Neural cell (in vitro differentiated cells): Measurements from ENCODE around the gene TP53I11. TPM values are rescaled to one million over a fixed set of nuclear protein-coding genes. Genes with fewer than 3 reads are reported as not detected.

Source experiments
- H2AFZ ChIP-seq: fragments of 200-600, 300-800 bp; sonication (generic), shearing (Covaris generic); 2 replicates; pipeline ENCODE4 v1.6.0; 2014; ENCODE audit warnings: low read depth, mild to moderate bottlenecking, antibody characterized with exemption, low read length, moderate library complexity
- H3F3A ChIP-seq: fragments of 200-600 bp; shearing (Covaris generic); 2 replicates; pipeline ENCODE4 v1.6.1; 2016; ENCODE audit warnings: mild to moderate bottlenecking, moderate library complexity, mixed read lengths, antibody characterized with exemption, low read length; ENCODE audit not compliant: insufficient read depth, poor library complexity, severe bottlenecking
- H3K27ac ChIP-seq: fragments of 200-600, 300-800 bp; sonication (generic), shearing (Covaris generic); 2 replicates; pipeline ENCODE4 v1.5.1; 2014; ENCODE audit warnings: mild to moderate bottlenecking, low read length, moderate library complexity
- H3K27me3 ChIP-seq: fragments of 300-800, 200-600 bp; sonication (generic), shearing (Covaris generic); 2 replicates; pipeline ENCODE4 v1.6.0; 2014; ENCODE audit warnings: mild to moderate bottlenecking, low read depth, low read length, moderate library complexity; ENCODE audit not compliant: insufficient read depth
- H3K36me3 ChIP-seq: fragments of 300-800, 200-600 bp; sonication (generic), shearing (Covaris generic); 2 replicates; pipeline ENCODE4 v1.5.1; 2014; ENCODE audit warnings: mild to moderate bottlenecking, antibody characterized with exemption, low read length, moderate library complexity; ENCODE audit not compliant: insufficient read depth
- H3K4me2 ChIP-seq: fragments of 300-800, 200-600 bp; sonication (generic), shearing (Covaris generic); 2 replicates; pipeline ENCODE4 v1.6.0; 2014; ENCODE audit warnings: mild to moderate bottlenecking, low read length
- H3K4me3 ChIP-seq: fragments of 300-800, 200-600 bp; sonication (generic), shearing (Covaris generic); 2 replicates; pipeline ENCODE4 v1.5.1; 2014; ENCODE audit warnings: mild to moderate bottlenecking, low read length, moderate library complexity
- H3K79me2 ChIP-seq: fragments of 200-600 bp; shearing (Covaris generic); replicated peaks from 2 replicates; pipeline ENCODE4 v1.6.0; 2014; ENCODE audit warnings: mild to moderate bottlenecking, low read length, moderate library complexity; ENCODE audit not compliant: insufficient read depth
- H3K9ac ChIP-seq: fragments of 300-800, 200-600 bp; sonication (generic), shearing (Covaris generic); 2 replicates; pipeline ENCODE4 v1.6.1; 2016; ENCODE audit warnings: mild to moderate bottlenecking, low read length, mixed read lengths
- H3K9me2 ChIP-seq: fragments of 200-600 bp; shearing (Covaris generic); 2 replicates; pipeline ENCODE4 v1.6.1; 2016; ENCODE audit warnings: mild to moderate bottlenecking, low read length, mixed read lengths; ENCODE audit not compliant: insufficient read depth
- H3K9me3 ChIP-seq: fragments of 200-600, 300-800 bp; sonication (generic), shearing (Covaris generic); 2 replicates; pipeline ENCODE4 v1.6.1; 2016; ENCODE audit warnings: mild to moderate bottlenecking, mixed run types, low read length, moderate library complexity, mixed read lengths
- H4K20me1 ChIP-seq: fragments of 200-600 bp; shearing (Covaris generic); 2 replicates; pipeline ENCODE4 v1.6.1; 2016; ENCODE audit warnings: mild to moderate bottlenecking, mixed run types; ENCODE audit not compliant: insufficient read depth
- EP300 ChIP-seq: fragments of 450-650 bp; conservative IDR thresholded peaks from 2 replicates; pipeline ENCODE4 v1.6.1; 2014; ENCODE audit warnings: antibody characterized with exemption, mild to moderate bottlenecking, moderate library complexity; ENCODE audit not compliant: poor library complexity, severe bottlenecking
- EZH2 ChIP-seq: fragments of 200-600, 300-800 bp; shearing (Covaris generic), sonication (generic); IDR thresholded peaks from 2 replicates; pipeline ENCODE4 v1.6.1; 2014; ENCODE audit warnings: antibody characterized with exemption, low read length, borderline replicate concordance, mild to moderate bottlenecking; ENCODE audit not compliant: insufficient read depth, poor library complexity, severe bottlenecking
- MXI1 ChIP-seq: fragments of 450-650 bp; conservative IDR thresholded peaks from 2 replicates; pipeline ENCODE4 v1.6.1; 2014; ENCODE audit warnings: antibody characterized with exemption, mild to moderate bottlenecking; ENCODE audit not compliant: poor library complexity, severe bottlenecking
- POLR2AphosphoS5 ChIP-seq: IDR thresholded peaks from 2 replicates; pipeline ENCODE4 v1.6.1; 2012
- RAD21 ChIP-seq: fragments of 450-650 bp; conservative IDR thresholded peaks from 2 replicates; pipeline ENCODE4 v1.6.1; 2014; ENCODE audit warnings: antibody characterized with exemption, mild to moderate bottlenecking, moderate library complexity
- SMC3 ChIP-seq: fragments of 450-650 bp; conservative IDR thresholded peaks from 2 replicates; pipeline ENCODE4 v1.6.1; 2014; ENCODE audit warnings: antibody characterized with exemption, mild to moderate bottlenecking, moderate library complexity; ENCODE audit not compliant: poor library complexity
- TAF1 ChIP-seq: IDR thresholded peaks from 2 replicates; pipeline ENCODE4 v1.6.1; 2012; ENCODE audit warnings: low read depth
- polyA plus RNA-seq: library from polyadenylated mRNA; depleted of rRNA; stranded (reverse); fragments of >200 nt; gene quantifications from 2 replicates; pipeline ENCODE4 v1.2.3, GENCODE V29; 2014
- TF ChIP-seq, protein P1 (sequence below): fragments of 450-650 bp; IDR thresholded peaks from 2 replicates; pipeline ENCODE4 v1.5.1; 2014; ENCODE audit warnings: antibody characterized with exemption, mild to moderate bottlenecking, moderate library complexity; ENCODE audit not compliant: poor library complexity, severe bottlenecking
- TF ChIP-seq, protein P2 (sequence below): IDR thresholded peaks from 2 replicates; pipeline ENCODE4 v1.6.1; 2012; ENCODE audit warnings: borderline replicate concordance

Gene TP53I11
- polyA plus RNA-seq, 1 donor from 2014 or later, result 30.0 TPM

DNA sequence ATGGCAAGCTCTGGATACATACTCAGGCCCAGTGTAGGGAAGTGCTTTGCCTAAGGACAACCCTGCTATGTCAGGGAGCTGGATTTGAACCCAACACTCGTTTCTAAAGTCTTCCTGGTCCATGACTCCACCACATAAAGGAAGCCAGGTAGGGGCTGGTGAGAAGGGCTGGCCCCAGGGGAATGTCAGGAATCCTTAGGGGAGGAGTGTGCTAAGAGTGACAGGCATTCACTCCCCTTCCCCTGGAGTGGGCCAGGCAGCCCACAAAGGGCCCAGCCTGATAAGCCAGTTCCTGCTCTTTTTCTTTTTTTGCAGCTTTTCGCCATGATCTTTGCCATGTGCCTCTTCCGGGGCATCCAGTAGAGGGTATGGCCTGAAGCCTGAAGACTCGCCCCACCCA lies 21.9 kb downstream of the TP53I11 start:
- no peaks in the 10 kb centered on the region for H3F3A ChIP-seq
- no peaks in the 10 kb centered on the region for H4K20me1 ChIP-seq
- H3K27ac ChIP-seq, result no peak overlapping the region
- H3K9me3 ChIP-seq, result no peaks in the 10 kb centered on the region
- TF ChIP-seq RAD21, result no peak
- no peak for TF ChIP-seq EZH2
- TF ChIP-seq SMC3, result no peak
- TF ChIP-seq EP300, result no peak
- TF ChIP-seq TAF1, result no peak
- TF ChIP-seq MXI1, result no peak
- TF ChIP-seq, protein P1, sequence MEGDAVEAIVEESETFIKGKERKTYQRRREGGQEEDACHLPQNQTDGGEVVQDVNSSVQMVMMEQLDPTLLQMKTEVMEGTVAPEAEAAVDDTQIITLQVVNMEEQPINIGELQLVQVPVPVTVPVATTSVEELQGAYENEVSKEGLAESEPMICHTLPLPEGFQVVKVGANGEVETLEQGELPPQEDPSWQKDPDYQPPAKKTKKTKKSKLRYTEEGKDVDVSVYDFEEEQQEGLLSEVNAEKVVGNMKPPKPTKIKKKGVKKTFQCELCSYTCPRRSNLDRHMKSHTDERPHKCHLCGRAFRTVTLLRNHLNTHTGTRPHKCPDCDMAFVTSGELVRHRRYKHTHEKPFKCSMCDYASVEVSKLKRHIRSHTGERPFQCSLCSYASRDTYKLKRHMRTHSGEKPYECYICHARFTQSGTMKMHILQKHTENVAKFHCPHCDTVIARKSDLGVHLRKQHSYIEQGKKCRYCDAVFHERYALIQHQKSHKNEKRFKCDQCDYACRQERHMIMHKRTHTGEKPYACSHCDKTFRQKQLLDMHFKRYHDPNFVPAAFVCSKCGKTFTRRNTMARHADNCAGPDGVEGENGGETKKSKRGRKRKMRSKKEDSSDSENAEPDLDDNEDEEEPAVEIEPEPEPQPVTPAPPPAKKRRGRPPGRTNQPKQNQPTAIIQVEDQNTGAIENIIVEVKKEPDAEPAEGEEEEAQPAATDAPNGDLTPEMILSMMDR, result no peak
- TF ChIP-seq, protein P2, sequence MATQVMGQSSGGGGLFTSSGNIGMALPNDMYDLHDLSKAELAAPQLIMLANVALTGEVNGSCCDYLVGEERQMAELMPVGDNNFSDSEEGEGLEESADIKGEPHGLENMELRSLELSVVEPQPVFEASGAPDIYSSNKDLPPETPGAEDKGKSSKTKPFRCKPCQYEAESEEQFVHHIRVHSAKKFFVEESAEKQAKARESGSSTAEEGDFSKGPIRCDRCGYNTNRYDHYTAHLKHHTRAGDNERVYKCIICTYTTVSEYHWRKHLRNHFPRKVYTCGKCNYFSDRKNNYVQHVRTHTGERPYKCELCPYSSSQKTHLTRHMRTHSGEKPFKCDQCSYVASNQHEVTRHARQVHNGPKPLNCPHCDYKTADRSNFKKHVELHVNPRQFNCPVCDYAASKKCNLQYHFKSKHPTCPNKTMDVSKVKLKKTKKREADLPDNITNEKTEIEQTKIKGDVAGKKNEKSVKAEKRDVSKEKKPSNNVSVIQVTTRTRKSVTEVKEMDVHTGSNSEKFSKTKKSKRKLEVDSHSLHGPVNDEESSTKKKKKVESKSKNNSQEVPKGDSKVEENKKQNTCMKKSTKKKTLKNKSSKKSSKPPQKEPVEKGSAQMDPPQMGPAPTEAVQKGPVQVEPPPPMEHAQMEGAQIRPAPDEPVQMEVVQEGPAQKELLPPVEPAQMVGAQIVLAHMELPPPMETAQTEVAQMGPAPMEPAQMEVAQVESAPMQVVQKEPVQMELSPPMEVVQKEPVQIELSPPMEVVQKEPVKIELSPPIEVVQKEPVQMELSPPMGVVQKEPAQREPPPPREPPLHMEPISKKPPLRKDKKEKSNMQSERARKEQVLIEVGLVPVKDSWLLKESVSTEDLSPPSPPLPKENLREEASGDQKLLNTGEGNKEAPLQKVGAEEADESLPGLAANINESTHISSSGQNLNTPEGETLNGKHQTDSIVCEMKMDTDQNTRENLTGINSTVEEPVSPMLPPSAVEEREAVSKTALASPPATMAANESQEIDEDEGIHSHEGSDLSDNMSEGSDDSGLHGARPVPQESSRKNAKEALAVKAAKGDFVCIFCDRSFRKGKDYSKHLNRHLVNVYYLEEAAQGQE, result no peak
- no peak for TF ChIP-seq POLR2AphosphoS5
- H2AFZ ChIP-seq, result no peak overlapping the region
- no peaks in the 10 kb centered on the region for H3K9me2 ChIP-seq
- H3K9ac ChIP-seq, result no peak overlapping the region
- no peaks in the 10 kb centered on the region for H3K79me2 ChIP-seq
- H3K36me3 ChIP-seq, result no peaks in the 10 kb centered on the region
- no peak overlapping the region for H3K4me2 ChIP-seq
- H3K4me3 ChIP-seq, result no peak overlapping the region
- no peaks in the 10 kb centered on the region for H3K27me3 ChIP-seq

DNA sequence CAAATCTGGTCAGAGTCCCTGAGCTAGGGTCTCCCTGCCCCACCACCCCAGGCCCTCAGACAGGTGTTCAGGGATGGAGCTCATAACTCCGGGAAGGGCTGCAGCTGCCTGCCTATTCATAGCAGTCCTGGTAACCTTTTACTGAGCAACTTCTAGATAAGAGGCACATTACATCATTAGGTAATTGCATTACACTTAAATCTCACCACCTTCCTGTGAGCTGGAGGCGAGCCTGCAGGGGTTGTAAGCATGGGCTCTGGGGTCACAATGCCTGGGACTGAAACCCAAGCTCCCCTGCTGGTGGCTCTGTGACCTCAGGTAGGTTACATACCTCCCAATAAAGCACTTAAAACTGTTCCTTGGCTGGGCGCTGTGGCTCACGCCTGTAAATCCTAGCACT lies 22.5 kb downstream of the TP53I11 start:
- Histone ChIP-seq H3K79me2 (no peaks in the 10 kb centered on the region), H2AFZ (no peak overlapping the region), H3F3A (no peaks in the 10 kb centered on the region), H3K4me3 (no peak overlapping the region), H3K9me3 (no peaks in the 10 kb centered on the region), H3K36me3 (no peaks in the 10 kb centered on the region), H3K9me2 (no peaks in the 10 kb centered on the region), H3K9ac (no peak overlapping the region), H3K4me2 (no peak overlapping the region), H4K20me1 (no peaks in the 10 kb centered on the region), H3K27me3 (no peaks in the 10 kb centered on the region), H3K27ac (no peak overlapping the region)
- TF ChIP-seq EP300 (no peak), EZH2 (no peak), POLR2AphosphoS5 (no peak), TAF1 (no peak), RAD21 (no peak), MXI1 (no peak), SMC3 (no peak)
- TF ChIP-seq, protein P1, result no peak
- TF ChIP-seq, protein P2, result no peak
